Smooth muscle cell of trachea (primary cell): ENCODE data around the gene DGKQ. TPM values are rescaled to one million over a fixed set of nuclear protein-coding genes. Genes with fewer than 3 reads are reported as not detected.

ENCODE experiments used
- total RNA-seq: library from RNA; depleted of rRNA; stranded (reverse); fragments of >200 nt; gene quantifications from 2 replicates; pipeline ENCODE4 v1.2.1, GENCODE V29; 2014

Gene DGKQ, protein sequence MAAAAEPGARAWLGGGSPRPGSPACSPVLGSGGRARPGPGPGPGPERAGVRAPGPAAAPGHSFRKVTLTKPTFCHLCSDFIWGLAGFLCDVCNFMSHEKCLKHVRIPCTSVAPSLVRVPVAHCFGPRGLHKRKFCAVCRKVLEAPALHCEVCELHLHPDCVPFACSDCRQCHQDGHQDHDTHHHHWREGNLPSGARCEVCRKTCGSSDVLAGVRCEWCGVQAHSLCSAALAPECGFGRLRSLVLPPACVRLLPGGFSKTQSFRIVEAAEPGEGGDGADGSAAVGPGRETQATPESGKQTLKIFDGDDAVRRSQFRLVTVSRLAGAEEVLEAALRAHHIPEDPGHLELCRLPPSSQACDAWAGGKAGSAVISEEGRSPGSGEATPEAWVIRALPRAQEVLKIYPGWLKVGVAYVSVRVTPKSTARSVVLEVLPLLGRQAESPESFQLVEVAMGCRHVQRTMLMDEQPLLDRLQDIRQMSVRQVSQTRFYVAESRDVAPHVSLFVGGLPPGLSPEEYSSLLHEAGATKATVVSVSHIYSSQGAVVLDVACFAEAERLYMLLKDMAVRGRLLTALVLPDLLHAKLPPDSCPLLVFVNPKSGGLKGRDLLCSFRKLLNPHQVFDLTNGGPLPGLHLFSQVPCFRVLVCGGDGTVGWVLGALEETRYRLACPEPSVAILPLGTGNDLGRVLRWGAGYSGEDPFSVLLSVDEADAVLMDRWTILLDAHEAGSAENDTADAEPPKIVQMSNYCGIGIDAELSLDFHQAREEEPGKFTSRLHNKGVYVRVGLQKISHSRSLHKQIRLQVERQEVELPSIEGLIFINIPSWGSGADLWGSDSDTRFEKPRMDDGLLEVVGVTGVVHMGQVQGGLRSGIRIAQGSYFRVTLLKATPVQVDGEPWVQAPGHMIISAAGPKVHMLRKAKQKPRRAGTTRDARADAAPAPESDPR
- total RNA-seq = 17.0 and 27.8 TPM in 2 replicates

DNA sequence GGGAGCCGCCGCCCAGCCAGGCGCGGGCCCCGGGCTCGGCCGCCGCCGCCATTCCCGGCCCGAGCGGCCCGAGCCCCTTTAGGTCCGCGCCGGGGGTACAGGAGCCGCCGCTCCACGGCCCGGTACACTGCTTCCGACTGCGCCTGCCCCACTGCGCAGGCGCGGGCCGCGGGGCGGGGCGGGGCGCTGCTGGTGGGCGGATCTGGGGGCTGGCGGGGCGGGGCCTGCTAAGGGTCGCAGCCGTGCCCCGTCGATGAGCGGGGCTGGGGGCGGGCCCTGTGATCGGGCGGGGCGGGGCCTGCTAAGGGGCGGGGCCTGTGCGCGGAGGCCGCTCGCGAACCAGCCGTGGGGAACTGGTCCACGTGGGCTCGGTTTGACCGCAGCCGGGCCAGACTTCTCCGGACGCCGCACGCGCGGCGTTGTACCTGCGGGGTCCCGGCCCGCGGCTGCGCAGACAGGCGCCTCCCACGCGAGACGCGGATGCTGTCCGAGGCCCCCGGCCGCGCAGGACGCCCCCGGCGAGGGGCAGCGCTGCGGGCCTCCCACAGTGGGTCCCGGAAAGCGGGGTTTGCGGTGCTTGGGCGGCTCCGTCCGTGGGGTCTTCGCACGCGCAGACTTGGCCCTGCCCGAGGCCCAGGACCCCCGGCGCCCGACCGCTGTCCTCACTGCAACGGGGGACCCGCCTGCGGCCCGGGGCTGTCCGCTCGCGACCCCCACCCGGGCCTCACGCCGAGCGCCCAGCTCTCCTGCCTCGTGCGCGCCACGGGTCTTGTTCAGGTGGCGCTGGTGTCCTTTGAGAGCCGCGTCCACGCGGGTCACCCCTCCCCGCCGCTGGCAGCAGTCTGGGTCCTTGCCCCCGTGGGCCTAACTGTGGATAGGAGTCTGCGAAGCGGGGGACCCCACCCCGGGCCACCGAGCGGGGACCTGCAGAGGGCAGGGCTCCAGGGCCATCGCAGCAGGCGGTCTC lies at the start of gene DGKQ:
Gene DGKQ, minus strand, starts transcription at position 139 of the 967 bp plus-strand sequence. Its CDS starts 87 bp downstream, at position 52.

DNA sequence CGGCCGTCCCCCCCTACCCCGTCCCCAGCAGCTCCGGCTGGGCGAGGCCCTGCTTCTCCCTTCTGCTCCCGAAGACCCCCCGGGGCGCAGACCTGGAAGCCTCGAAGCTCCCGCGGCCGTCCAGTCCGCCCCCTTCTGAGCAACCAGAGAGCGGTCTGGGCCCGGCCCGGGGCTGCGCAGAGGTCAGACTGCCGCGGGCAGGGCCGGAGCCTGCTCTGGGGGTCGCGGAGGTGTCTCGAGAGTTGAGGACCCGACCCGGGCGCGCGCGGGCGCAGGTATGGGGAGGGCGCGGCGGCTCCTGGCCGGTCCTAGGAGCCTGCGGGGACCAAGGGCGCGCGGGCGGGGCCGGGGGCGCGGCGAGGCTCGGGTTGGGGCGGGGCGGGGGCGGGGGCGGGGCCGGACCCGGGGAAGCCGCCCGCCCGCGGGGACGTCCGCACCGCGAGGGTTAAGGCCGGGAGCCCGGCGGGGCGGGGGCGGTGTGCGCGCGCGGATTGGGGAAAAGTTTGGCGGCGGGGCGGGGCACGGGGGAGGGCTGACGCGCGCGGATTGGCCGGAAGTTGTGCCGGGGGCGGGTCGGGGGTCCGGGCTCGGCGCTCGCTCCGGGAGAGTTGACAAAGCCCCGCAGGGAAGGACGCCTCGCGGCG lies 37.8 kb upstream of the DGKQ start, which contains the start of gene FGFRL1:
Gene FGFRL1, plus strand, starts transcription at position 605 of the 644 bp plus-strand sequence. CDS start 860 bp downstream, outside the sequence.

DNA sequence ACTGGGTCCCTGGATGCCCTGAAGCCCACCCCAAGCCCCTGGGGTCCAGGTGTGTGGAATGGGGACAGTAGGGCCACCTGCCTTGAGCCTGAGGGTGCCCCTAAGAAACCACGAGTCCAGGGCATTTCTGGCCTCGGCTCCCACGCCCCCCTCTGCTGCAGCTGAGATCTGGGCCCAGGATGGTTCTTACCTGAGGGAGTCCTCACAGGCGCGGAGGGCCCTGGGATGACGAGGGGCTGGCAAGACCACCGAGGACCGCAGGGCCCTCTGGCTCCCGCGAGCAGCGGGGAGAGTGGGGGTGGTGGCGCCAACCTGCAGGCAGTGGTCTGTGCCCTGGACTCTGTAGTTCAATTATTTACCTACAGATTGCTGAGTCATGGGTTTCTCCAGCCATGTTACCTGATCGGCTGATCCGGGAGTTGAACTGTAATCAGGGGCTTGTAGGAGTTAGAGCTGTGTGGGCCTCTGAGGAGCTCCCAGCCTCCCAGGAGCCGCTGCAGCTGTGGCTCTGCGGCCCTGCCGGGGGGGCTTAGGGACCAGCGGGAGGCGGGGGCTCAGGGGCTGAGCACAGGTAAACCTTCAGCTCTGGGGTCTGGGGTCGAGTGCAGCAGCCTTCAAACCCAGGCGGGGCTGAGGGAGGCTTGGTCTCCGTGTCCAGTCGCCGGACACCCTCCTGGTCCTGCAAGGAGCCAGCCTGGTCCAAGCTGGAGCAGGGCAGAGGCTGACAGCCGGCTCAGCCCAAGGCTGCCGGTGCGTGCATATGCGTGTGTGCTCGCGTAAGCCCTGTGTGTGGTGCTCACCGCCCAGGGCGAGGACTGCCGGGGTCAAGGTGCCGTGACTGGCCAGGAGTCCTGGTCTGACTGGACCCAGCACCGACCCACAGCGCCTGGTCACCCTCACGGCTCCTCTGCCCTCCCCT lies 20.0 kb upstream of the DGKQ start, which contains the start of gene SLC26A1:
Gene SLC26A1, minus strand, starts transcription at position 294 of the 919 bp plus-strand sequence. CDS start 1,701 bp downstream, outside the sequence.

DNA sequence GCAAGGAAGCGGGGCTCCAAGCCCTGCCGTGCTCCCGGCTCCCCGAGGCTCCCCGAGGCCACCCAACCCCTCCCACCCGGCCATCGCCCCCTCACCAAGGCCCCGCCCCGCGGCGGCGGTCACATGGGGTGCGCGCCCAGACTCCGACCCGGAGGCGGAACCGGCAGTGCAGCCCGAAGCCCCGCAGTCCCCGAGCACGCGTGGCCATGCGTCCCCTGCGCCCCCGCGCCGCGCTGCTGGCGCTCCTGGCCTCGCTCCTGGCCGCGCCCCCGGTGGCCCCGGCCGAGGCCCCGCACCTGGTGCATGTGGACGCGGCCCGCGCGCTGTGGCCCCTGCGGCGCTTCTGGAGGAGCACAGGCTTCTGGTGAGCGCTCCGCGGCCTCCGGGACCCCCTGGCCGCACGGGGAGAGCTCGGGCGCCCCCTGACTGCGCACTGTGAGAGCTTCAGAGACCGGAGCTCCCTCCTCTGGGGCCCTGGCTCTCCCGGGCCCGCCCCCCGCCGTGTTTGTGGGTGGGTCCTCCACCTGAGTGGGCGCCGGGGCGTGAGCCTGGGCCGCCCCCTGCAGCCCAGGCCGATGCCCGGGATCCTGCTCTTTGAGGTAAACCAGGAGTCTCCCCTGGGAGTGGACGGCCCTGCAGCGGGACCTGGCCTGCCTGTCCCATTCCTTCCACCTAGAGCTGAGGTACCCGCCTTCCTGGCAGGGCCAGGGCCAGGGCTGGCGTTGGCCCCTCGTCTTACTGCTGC lies 13.7 kb upstream of the DGKQ start, which contains the start of gene IDUA:
Gene IDUA, plus strand, starts transcription at position 166 of the 745 bp plus-strand sequence. Its CDS starts 41 bp downstream, at position 207.

DNA sequence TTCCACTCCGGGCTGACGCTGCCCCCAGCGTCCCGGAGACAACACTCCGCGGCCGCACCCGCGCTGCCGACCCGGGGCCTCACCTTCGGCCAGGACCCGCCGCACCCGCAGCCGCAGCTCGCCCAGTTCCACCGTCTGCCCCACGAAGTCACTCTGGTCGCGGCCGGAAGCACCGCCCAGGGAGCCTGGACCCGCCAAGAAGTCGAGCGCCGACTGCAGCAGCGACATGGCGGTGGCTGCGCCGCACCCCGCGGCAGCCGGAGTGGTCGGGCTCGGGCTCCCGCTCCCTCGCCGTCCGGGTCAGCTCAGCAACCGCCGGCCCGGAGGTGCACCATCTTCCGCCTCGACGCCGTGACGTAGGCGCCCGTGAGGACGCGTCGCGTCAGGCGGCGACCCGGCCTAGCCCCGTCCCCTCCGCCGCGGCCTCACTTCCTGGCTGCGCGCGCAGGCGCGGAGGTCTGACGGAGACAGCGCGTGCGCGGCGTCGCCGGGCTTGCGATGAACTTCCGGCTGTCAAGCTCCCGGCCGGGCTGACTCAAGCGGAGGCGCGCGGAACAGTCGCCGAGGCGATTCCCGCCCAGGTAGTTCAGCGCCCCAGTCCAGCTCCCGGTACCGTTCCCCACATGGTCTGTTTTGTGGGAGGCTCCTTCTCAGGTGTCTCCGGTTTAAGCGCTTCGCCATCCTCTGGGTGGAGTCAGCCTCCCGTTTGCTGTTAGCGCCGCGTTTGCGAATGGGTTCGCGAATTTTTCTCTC lies 41.2 kb downstream of the DGKQ start, which contains the start of the genes GAK and TMEM175:
Gene GAK, minus strand, starts transcription at position 357 of the 753 bp plus-strand sequence. Its CDS starts 129 bp downstream, at position 228.
Gene TMEM175, plus strand, starts transcription at position 501 of the 753 bp plus-strand sequence. CDS start 15,280 bp downstream, outside the sequence.

Other genes starting within 250 kb of the DGKQ start
- 0.17 TPM in 1 of 2 replicates, not detected in the other for gene CPLX1, start 147.4 kb downstream of the DGKQ start, total RNA-seq
- 69.8 and 84.0 TPM in 2 replicates for gene GAK, start 41.3 kb downstream of the DGKQ start, total RNA-seq
- gene TMEM175, start 41.1 kb downstream of the DGKQ start, total RNA-seq = 14.8 and 23.2 TPM in 2 replicates
- gene IDUA, start 13.5 kb upstream of the DGKQ start, total RNA-seq = 11.6 and 29.1 TPM in 2 replicates
- 0.33 and 0.44 TPM in 2 replicates for gene SLC26A1, start 19.8 kb upstream of the DGKQ start, total RNA-seq
- 12.5 and 34.4 TPM in 2 replicates for gene FGFRL1, start 38.1 kb upstream of the DGKQ start, total RNA-seq
- 1.5 and 4.6 TPM in 2 replicates for gene RNF212, start 140.0 kb upstream of the DGKQ start, total RNA-seq
- gene SPON2, start 199.0 kb upstream of the DGKQ start, total RNA-seq = 846 and 1,031 TPM in 2 replicates